ENCODE data around the gene COPS7A.

COPS7A gene

GRCh38 chr12:6765634-6766581 is 42.1 kb downstream of the COPS7A start, which contains the start of gene PTMS (continued):
- TF ChIP-seq ZNF521 (tag by site-specific recombination; IDR thresholded peaks at IDR 0.05) = no peak
- peak; percentile 68; the same call in 1 of the 2 replicates for TF ChIP-seq ZNF324 (tag by site-specific recombination; IDR thresholded peaks at IDR 0.05)
- no peak for TF ChIP-seq ZNF585B (tag by site-specific recombination; IDR thresholded peaks at IDR 0.05)
- TF ChIP-seq ZNF146 (tag by site-specific recombination; IDR thresholded peaks at IDR 0.05) = peak; percentile 6
- TF ChIP-seq ZNF561 (tag by site-specific recombination; IDR thresholded peaks at IDR 0.05; ENCODE audit: borderline replicate concordance) = peak; percentile 37; the same call in 1 of the 2 replicates
- TF ChIP-seq, protein P1, sequence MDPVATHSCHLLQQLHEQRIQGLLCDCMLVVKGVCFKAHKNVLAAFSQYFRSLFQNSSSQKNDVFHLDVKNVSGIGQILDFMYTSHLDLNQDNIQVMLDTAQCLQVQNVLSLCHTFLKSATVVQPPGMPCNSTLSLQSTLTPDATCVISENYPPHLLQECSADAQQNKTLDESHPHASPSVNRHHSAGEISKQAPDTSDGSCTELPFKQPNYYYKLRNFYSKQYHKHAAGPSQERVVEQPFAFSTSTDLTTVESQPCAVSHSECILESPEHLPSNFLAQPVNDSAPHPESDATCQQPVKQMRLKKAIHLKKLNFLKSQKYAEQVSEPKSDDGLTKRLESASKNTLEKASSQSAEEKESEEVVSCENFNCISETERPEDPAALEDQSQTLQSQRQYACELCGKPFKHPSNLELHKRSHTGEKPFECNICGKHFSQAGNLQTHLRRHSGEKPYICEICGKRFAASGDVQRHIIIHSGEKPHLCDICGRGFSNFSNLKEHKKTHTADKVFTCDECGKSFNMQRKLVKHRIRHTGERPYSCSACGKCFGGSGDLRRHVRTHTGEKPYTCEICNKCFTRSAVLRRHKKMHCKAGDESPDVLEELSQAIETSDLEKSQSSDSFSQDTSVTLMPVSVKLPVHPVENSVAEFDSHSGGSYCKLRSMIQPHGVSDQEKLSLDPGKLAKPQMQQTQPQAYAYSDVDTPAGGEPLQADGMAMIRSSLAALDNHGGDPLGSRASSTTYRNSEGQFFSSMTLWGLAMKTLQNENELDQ (tag by site-specific recombination; IDR thresholded peaks at IDR 0.05; ENCODE audit: low read depth) = no peak
- TF ChIP-seq ZBTB17 (tag by site-specific recombination; IDR thresholded peaks at IDR 0.05) = peak; percentile 47
- TF ChIP-seq, protein P2, sequence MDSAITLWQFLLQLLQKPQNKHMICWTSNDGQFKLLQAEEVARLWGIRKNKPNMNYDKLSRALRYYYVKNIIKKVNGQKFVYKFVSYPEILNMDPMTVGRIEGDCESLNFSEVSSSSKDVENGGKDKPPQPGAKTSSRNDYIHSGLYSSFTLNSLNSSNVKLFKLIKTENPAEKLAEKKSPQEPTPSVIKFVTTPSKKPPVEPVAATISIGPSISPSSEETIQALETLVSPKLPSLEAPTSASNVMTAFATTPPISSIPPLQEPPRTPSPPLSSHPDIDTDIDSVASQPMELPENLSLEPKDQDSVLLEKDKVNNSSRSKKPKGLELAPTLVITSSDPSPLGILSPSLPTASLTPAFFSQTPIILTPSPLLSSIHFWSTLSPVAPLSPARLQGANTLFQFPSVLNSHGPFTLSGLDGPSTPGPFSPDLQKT (IDR thresholded peaks at IDR 0.05; ENCODE audit: borderline replicate concordance, low read depth, low read length) = no peak
- no peak for TF ChIP-seq ZNF548 (tag by site-specific recombination; IDR thresholded peaks at IDR 0.05)
- TF ChIP-seq KLF9 (tag by site-specific recombination; IDR thresholded peaks at IDR 0.05; ENCODE audit: low read depth) = peak; percentile 74
- TF ChIP-seq ZNF837 (tag by site-specific recombination; IDR thresholded peaks at IDR 0.05) = no peak
- peak; percentile 78 for TF ChIP-seq ZNF843 (tag by site-specific recombination; IDR thresholded peaks at IDR 0.05)
- TF ChIP-seq ZNF677 (tag by site-specific recombination; IDR thresholded peaks at IDR 0.05) = no peak
- TF ChIP-seq, protein P3, sequence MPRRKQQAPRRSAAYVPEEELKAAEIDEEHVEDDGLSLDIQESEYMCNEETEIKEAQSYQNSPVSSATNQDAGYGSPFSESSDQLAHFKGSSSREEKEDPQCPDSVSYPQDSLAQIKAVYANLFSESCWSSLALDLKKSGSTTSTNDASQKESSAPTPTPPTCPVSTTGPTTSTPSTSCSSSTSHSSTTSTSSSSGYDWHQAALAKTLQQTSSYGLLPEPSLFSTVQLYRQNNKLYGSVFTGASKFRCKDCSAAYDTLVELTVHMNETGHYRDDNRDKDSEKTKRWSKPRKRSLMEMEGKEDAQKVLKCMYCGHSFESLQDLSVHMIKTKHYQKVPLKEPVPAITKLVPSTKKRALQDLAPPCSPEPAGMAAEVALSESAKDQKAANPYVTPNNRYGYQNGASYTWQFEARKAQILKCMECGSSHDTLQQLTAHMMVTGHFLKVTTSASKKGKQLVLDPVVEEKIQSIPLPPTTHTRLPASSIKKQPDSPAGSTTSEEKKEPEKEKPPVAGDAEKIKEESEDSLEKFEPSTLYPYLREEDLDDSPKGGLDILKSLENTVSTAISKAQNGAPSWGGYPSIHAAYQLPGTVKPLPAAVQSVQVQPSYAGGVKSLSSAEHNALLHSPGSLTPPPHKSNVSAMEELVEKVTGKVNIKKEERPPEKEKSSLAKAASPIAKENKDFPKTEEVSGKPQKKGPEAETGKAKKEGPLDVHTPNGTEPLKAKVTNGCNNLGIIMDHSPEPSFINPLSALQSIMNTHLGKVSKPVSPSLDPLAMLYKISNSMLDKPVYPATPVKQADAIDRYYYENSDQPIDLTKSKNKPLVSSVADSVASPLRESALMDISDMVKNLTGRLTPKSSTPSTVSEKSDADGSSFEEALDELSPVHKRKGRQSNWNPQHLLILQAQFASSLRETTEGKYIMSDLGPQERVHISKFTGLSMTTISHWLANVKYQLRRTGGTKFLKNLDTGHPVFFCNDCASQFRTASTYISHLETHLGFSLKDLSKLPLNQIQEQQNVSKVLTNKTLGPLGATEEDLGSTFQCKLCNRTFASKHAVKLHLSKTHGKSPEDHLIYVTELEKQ (tag by site-specific recombination; IDR thresholded peaks at IDR 0.05; ENCODE audit: borderline replicate concordance) = peak; percentile 36; the same call in 1 of the 2 replicates
- TF ChIP-seq, protein P4, sequence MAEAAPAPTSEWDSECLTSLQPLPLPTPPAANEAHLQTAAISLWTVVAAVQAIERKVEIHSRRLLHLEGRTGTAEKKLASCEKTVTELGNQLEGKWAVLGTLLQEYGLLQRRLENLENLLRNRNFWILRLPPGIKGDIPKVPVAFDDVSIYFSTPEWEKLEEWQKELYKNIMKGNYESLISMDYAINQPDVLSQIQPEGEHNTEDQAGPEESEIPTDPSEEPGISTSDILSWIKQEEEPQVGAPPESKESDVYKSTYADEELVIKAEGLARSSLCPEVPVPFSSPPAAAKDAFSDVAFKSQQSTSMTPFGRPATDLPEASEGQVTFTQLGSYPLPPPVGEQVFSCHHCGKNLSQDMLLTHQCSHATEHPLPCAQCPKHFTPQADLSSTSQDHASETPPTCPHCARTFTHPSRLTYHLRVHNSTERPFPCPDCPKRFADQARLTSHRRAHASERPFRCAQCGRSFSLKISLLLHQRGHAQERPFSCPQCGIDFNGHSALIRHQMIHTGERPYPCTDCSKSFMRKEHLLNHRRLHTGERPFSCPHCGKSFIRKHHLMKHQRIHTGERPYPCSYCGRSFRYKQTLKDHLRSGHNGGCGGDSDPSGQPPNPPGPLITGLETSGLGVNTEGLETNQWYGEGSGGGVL (tag by site-specific recombination; IDR thresholded peaks at IDR 0.05) = peak; percentile 100
- no peak for TF ChIP-seq ZNF529 (tag by site-specific recombination; IDR thresholded peaks at IDR 0.05; ENCODE audit: insufficient replicate concordance)
- TF ChIP-seq ZNF600 (tag by site-specific recombination; IDR thresholded peaks at IDR 0.05) = peak; percentile 55
- TF ChIP-seq ZNF426 (tag by site-specific recombination; IDR thresholded peaks at IDR 0.05) = no peak
- no peak for TF ChIP-seq GLI2 (tag by site-specific recombination; IDR thresholded peaks at IDR 0.05; ENCODE audit: borderline replicate concordance, low read depth)
- no peak; the same call in 1 of the 2 replicates for TF ChIP-seq ZNF707 (tag by site-specific recombination; IDR thresholded peaks at IDR 0.05)
- no peak for TF ChIP-seq ZNF311 (tag by site-specific recombination; IDR thresholded peaks at IDR 0.05; ENCODE audit: borderline replicate concordance)
- peak; percentile 87 for TF ChIP-seq BCL11B (tag by site-specific recombination; IDR thresholded peaks at IDR 0.05; ENCODE audit: low read depth)
- 0 out of 2 replicates have a peak, but pooled peaks have one; percentile 53 for TF ChIP-seq BCL11A (tag by site-specific recombination; IDR thresholded peaks at IDR 0.05; ENCODE audit: low read depth)
- no peak for TF ChIP-seq ZNF112 (tag by site-specific recombination; IDR thresholded peaks at IDR 0.05)
- TF ChIP-seq ZFP37 (tag by site-specific recombination; IDR thresholded peaks at IDR 0.05) = no peak; the same call in 1 of the 2 replicates
- no peak for TF ChIP-seq ZNF558 (tag by site-specific recombination; IDR thresholded peaks at IDR 0.05)
- peak; percentile 77; the same call in 1 of the 2 replicates for TF ChIP-seq MZF1 (tag by site-specific recombination; IDR thresholded peaks at IDR 0.05; ENCODE audit: borderline replicate concordance)
- TF ChIP-seq, protein P5, sequence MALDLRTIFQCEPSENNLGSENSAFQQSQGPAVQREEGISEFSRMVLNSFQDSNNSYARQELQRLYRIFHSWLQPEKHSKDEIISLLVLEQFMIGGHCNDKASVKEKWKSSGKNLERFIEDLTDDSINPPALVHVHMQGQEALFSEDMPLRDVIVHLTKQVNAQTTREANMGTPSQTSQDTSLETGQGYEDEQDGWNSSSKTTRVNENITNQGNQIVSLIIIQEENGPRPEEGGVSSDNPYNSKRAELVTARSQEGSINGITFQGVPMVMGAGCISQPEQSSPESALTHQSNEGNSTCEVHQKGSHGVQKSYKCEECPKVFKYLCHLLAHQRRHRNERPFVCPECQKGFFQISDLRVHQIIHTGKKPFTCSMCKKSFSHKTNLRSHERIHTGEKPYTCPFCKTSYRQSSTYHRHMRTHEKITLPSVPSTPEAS (tag by site-specific recombination; IDR thresholded peaks at IDR 0.05) = no peak
- no peak for TF ChIP-seq ZNF354C (tag by site-specific recombination; IDR thresholded peaks at IDR 0.05; ENCODE audit: borderline replicate concordance, low read depth)
